Measurements from ENCODE around the gene ALPP. TPM values are rescaled to one million over a fixed set of nuclear protein-coding genes. Genes with fewer than 3 reads are reported as not detected.
"Not testable (repeated sequence)": the region's sequence is repeated elsewhere in the genome, so short reads cannot be mapped to it uniquely, and the experiment has no call there.

The ALPP gene
- total RNA-seq, 4 donors from 2014 or later, result 0.06 TPM; not detected in 3

GRCh38 chr2:232367591-232368233, 10.8 kb upstream of the ALPP start:
- Histone ChIP-seq H3K4me3 (no peak overlapping the region), H3K27ac (replicated peaks in 1 of 4) (no peak overlapping the region), H3K27me3 (peaks cover 0 to 35% (median 0%) of the 10 kb centered on the region in 4 donors), H3K9me3 (no peaks in the 10 kb centered on the region), H3K36me3 (no peaks in the 10 kb centered on the region), H3K4me1 (peaks cover 0 to 4% (median 0%) of the 10 kb centered on the region in 4 donors)
- DNase-seq (ENCODE audit: extremely low spot score), result no peak
- no peak for TF ChIP-seq EP300 (IDR thresholded peaks at IDR 0.05)
- no peak for TF ChIP-seq POLR2AphosphoS5 (IDR thresholded peaks at IDR 0.05)
- no peak for TF ChIP-seq CTCF (IDR thresholded peaks at IDR 0.05)
- TF ChIP-seq POLR2A (IDR thresholded peaks at IDR 0.05; ENCODE audit: low read depth), result no peak
- intact Hi-C loops (cut with DNase I), result no loop called here
- 78% methylated on average over 8 of the region's 13 CpGs for WGBS

- no peak overlapping the region for H3K4me3 ChIP-seq
- DNase-seq (ENCODE audit: extremely low spot score), result no peak
- intact Hi-C loops (cut with DNase I), result no loop called here
- H3K4me1 ChIP-seq, result peaks cover 0 to 4% (median 0%) of the 10 kb centered on the region in 4 donors
- 87% methylated on average over 11 of the region's 15 CpGs for WGBS
- peaks cover 0 to 35% (median 0%) of the 10 kb centered on the region in 4 donors for H3K27me3 ChIP-seq
- H3K36me3 ChIP-seq, result no peaks in the 10 kb centered on the region
- no peak overlapping the region for H3K27ac ChIP-seq (replicated peaks in 1 of 4)
- TF ChIP-seq POLR2A (IDR thresholded peaks at IDR 0.05; ENCODE audit: low read depth) (no peak), EP300 (IDR thresholded peaks at IDR 0.05) (no peak), CTCF (IDR thresholded peaks at IDR 0.05) (no peak), POLR2AphosphoS5 (IDR thresholded peaks at IDR 0.05) (no peak)
- no peaks in the 10 kb centered on the region for H3K9me3 ChIP-seq
Observed at GRCh38 chr2:232368311-232368731, 10.2 kb upstream of the ALPP start.

GRCh38 chr2:232369126-232369951, 9.2 kb upstream of the ALPP start:
- TF ChIP-seq EP300 (IDR thresholded peaks at IDR 0.05) (no peak), POLR2AphosphoS5 (IDR thresholded peaks at IDR 0.05) (no peak)
- H3K4me1 ChIP-seq, result no peaks in the 10 kb centered on the region
- intact Hi-C loops (cut with DNase I), result no loop called here
- peaks cover 0 to 35% (median 0%) of the 10 kb centered on the region in 4 donors for H3K27me3 ChIP-seq
- H3K36me3 ChIP-seq, result no peaks in the 10 kb centered on the region
- H3K27ac ChIP-seq (replicated peaks in 1 of 4), result no peak overlapping the region
- WGBS, result 74% methylated on average over 11 of the region's 15 CpGs
- DNase-seq (ENCODE audit: extremely low spot score), result no peak
- no peak overlapping the region for H3K4me3 ChIP-seq
- H3K9me3 ChIP-seq, result no peaks in the 10 kb centered on the region

- H3K27ac ChIP-seq (replicated peaks in 1 of 4); DNase-seq (ENCODE audit: extremely low spot score); H3K4me3 ChIP-seq; H3K4me1 ChIP-seq; intact Hi-C loops (cut with DNase I); H3K36me3 ChIP-seq; H3K9me3 ChIP-seq: not testable (repeated sequence)
- H3K27me3 ChIP-seq, result peaks cover 0 to 35% (median 0%) of the 10 kb centered on the region in 4 donors
- 5% methylated on average over 8 of the region's 12 CpGs for WGBS
Observed at GRCh38 chr2:232370007-232370406, 8.5 kb upstream of the ALPP start.

- H3K27ac ChIP-seq (replicated peaks in 1 of 4), result no peak overlapping the region
- H3K9me3 ChIP-seq, result no peaks in the 10 kb centered on the region
- no peak for DNase-seq (ENCODE audit: extremely low spot score)
- H3K4me3 ChIP-seq, result no peak overlapping the region
- no peaks in the 10 kb centered on the region for H3K4me1 ChIP-seq
- no peaks in the 10 kb centered on the region for H3K36me3 ChIP-seq
- peaks cover 0 to 35% (median 0%) of the 10 kb centered on the region in 4 donors for H3K27me3 ChIP-seq
- WGBS, result 93% methylated on average over 18 of the region's 18 CpGs
- intact Hi-C loops (cut with DNase I), result no loop called here
- TF ChIP-seq EP300 (IDR thresholded peaks at IDR 0.05), result no peak
- TF ChIP-seq CTCF (IDR thresholded peaks at IDR 0.05), result no peak
- no peak for TF ChIP-seq POLR2AphosphoS5 (IDR thresholded peaks at IDR 0.05)
- TF ChIP-seq POLR2A (IDR thresholded peaks at IDR 0.05; ENCODE audit: low read depth), result no peak
Observed at GRCh38 chr2:232372231-232373208, 6.0 kb upstream of the ALPP start.

Measured in esophagus muscularis mucosa (tissue), 4 donors.